NCI-H82 treated with DMSO at 0.1 percent for 48 hours (cell line): ENCODE data around the gene LMBR1.

Source experiments
- DNase-seq: peaks from one replicate; lab custom pipeline; 2025; ENCODE audit not compliant: unreplicated experiment; lab: John Stamatoyannopoulos, UW

The LMBR1 gene

DNA sequence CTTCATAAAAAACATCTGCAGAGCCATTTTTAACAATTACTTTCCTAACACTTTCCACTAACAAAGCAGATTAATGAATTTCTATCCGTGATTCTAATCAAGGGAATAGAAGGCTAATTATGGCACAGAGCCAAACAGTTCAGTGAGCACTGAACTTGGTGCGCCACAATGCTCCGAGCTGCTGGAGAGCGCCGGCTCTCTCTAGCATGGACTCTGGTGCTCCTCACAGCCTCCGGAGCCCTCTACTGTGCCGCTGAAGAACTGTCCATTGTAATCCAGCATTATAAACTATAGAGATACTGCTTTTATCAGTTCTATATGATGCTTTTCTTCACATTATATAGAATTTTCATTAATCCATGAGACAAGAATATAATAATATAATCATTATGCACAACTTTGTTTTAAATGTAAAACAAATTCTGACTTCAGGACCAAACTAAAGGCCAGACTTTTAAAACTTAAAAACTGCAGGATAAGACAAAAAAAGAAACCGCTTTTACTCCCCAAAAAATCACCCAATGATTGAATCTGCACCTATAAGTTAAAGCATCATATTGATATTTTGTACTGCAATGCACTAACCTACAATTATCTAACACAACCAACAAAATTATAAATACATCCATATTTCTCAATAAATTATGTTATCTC lies 128.8 kb downstream of the LMBR1 start:
- peak; percentile 84 for DNase-seq

GRCh38 chr7:156759579-156760202 lies 133.3 kb downstream of the LMBR1 start:
- DNase-seq = no peak

DNA sequence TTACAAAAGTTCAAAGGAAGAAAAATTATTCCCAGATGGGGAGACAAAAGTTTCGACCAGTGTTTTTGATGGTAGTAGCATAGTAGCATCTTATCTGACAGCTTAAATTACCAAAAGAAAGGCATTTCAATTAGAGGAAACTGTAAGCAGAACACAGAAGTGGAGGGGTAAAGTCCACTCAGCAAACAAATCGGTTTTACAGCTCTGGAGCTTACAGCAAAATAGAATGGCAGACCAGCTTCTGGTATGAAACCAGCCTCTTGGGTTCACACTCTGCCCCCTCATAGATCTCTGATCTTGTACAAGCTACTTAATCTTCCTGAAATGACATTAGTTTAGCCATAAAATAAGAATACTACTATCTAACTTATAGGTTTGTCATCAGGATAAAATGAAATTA lies 133.8 kb downstream of the LMBR1 start:
- no peak for DNase-seq

GRCh38 chr7:156754201-156754600 lies 138.8 kb downstream of the LMBR1 start:
- DNase-seq = no peak

GRCh38 chr7:156753630-156754029 lies 139.4 kb downstream of the LMBR1 start:
- DNase-seq = no peak

DNA sequence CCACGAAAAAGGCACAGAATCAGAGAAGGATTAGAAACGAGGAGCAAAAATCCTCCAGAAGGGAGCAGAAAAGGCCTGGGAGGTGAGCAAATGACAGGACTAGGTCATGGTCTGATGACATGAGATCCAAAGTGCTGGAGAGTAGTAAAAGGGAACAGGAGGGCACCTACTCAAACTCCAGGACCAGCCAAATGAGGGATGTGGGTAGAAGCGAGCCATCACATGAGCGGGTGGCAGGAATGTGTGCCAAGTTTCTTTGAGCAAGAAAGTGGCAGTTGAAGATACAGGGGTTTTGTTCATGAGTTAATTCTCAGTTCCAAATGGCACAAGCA lies 139.8 kb downstream of the LMBR1 start:
- no peak for DNase-seq

DNA sequence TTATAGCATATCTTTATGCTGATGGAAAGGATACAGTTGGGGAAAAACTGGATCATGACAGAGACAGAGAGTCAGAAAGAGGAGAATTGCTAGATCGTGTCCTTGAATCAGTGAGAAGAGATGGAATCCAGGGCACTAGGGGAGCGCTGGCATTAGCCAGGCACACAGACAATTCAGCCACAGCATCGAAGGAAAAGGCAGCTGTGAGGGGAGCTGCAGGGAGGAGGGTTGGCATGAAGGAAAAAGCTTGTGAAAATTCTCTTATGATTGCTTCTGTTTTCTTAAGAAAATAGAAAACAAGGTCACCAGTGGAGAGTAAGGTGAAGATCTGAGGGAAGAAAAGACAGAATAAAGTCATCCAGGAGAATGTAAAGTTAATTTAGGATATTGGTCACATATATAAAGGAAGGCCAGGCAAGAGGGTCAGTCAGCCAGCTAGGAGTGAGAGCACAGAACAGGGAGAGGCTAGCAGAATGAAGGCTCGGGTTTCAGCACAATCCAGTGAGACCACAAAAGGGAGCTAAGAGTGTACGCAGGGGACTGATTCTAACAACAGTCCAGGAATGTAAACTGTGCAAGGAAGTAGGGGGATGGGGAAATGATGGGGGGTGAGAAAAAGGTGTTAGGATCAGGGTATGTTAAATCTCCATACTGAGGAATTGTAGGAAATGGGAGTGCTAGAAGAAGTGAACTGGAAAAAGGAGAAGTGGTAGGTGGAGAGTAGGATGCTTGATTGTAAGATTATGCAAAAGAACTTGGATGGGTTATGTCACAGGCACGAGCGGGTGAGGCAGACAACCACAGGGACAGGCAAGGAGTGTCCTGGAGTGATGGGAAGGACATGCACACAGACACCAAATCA lies 140.4 kb downstream of the LMBR1 start:
- DNase-seq = no peak

- no peak for DNase-seq
These were observed 141.7 kb downstream of the LMBR1 start for GRCh38 chr7:156751319-156751718.

DNA sequence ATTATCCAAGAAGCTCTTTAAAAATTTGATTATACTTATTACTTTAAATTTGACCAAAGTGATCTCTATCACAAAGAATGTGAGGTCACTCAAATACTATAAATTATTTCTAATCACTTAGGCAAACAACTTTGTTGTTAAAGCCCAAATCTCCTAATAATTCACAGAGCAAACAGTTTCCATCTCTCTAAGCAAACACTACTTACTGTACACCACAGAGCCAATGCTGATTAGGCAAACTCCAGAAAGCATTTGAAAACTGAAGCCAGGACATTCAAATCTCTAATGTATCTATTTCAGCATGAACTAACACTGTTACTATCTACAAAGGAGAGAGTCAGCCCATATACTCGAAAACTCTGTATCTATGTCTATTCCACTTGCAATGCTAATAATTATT lies 145.3 kb downstream of the LMBR1 start:
- DNase-seq = no peak

- no peak for DNase-seq
These were observed 146.1 kb downstream of the LMBR1 start for GRCh38 chr7:156746891-156747290.

- DNase-seq = no peak
These were observed 153.4 kb downstream of the LMBR1 start for GRCh38 chr7:156739596-156739995.

DNA sequence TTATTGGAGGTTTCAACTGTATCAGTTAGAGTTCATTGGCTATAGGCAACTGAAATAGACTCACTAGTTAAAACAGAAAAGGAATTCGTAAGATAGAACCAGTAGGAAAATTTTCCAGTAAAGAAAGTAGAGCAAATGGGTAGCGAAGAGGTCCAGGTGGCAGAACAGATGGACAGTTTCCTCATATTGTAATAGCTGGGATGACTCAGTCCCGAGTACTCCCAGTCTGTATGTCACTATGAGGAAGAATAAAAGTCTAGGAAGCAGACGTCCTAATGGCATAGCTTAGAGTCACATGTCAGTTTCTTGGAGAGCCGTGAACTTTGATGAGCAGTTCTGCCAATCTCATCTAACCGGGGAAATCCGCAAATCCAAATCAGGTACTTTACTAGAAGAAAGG lies 157.1 kb downstream of the LMBR1 start:
- DNase-seq = no peak

DNA sequence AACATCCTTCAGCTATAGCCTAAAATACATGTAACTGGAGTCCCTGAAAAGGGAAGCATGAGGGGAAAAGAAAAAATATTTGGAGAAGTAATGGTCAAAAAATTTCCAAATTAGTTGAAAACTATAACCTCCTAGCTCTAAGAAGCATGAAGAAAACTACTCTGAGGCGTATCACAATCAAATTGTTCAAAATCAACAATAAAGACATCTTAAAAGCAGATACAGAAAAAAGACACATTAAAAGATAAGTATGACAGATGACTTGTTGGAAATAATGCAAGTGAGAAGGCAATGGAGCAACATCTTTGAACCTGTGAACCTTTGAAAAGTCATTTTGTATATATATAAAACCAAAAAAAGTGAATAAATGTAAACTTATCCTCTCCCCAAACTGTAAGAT lies 159.3 kb downstream of the LMBR1 start:
- DNase-seq = no peak

- DNase-seq = no peak
These were observed 160.8 kb downstream of the LMBR1 start for GRCh38 chr7:156732091-156732625.

GRCh38 chr7:156731651-156732050 lies 161.3 kb downstream of the LMBR1 start:
- no peak for DNase-seq

GRCh38 chr7:156725936-156726335 lies 167.0 kb downstream of the LMBR1 start:
- DNase-seq = no peak

DNA sequence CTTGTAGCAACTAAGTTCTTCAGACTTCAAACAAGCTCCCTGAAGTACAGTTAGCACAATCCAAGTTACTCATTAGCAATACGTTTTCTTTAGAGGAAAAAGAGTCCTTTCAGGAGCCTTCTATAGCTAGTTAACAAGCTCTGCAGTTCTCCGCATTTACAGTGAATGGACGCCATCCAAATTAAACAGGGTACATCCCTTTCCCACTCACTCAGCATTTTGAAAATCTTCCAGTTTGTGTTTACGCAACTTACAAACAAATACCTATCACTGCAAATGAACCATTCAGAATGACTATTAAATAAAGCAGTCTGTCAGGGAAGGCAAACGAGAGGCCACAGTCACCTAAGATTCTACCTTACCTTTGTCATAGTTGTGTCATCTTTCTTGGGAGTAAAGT lies 167.9 kb downstream of the LMBR1 start:
- DNase-seq = no peak

- no peak for DNase-seq
These were observed 170.7 kb downstream of the LMBR1 start for GRCh38 chr7:156722043-156722826.

DNA sequence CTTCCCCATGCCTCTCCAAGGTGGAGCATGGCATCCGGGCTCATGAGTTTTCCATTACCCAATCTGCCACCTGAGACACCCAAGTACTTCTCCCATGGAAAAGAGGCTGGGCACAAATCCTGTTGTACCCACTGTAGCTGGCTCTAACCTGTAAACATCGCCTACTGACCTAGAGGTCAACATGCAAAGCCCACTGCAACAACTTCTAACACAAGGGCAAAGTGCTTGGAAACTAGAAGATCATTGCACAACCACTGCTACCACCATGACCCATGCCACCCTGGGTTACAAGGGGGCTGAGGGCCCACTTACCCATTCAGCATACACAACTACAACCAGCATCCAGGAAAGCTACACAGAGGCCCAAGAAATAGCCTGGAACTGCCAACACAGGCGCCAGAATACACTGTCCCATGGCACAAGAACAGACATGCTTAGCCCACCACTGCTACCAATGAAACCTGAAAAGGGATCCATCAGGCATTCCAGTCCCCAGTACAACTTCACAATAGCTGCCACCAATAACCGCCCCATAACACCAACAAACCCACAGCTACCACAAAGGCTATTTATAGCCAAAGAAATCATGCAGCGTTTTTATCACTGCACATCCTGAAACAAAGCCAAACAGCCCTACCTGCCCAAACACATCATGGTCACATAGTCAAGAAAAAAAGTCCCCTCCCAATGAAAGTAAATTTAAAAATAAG lies 189.1 kb downstream of the LMBR1 start:
- no peak for DNase-seq

DNA sequence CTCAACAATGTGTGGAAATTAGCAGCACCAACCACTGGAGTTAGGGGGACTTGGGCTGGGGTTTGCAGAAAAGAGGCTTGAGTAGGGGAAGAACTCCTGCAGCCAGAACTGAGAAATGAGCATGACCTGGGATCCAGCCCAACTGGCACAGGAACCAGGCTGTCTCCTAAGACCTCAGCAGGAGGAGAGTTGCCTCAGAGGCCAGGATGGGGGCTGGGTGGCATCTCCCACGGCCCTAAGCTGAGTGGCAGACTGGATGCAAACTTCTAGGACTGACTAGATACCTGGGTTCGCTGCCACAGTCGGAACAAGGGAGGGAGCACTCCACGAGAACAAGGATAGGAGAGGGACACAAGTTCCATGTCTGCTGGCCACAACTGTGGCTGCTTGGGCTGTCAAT lies 189.8 kb downstream of the LMBR1 start:
- DNase-seq = no peak

DNA sequence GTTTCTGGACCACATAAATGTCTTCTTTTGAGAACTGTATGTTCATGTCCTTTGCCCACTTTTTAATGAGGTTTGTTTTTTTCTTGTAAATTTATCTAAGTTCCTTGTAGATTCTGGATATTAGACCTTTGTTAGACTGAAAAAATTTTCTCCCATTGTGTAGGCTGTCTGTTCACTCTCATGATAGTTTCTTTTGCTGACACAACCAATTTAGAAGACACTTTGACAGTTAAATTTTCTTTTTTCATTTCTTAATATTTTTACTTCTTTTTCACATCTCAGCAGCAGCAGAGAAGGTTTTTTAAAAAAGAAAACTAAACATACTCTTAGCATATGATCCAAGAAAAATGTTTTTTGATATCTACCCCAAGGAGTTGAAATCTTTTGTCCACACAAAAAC lies 190.6 kb downstream of the LMBR1 start:
- no peak for DNase-seq
